OCI-LY7 (cell line): ENCODE results near the gene AKT1. TPM values are rescaled to one million over a fixed set of nuclear protein-coding genes. Genes with fewer than 3 reads are reported as not detected.

Experiments
- BruUV-seq: library from RNA; stranded (reverse); fragments of 400-500 nt; replicated peaks from 2 replicates; lab custom pipeline; 2021; lab: Mats Ljungman, UMichigan
- CTCF ChIA-PET: fragments of 300-600 bp; sonication (Branson Sonifier 250); formaldehyde crosslinking; loops from one replicate; lab custom pipeline; 2022; ENCODE audit warnings: antibody characterized with exemption; ENCODE audit not compliant: unreplicated experiment; lab: Charles Lee
- POLR2A ChIA-PET: fragments of 300-600 bp; sonication (Branson Sonifier 250); formaldehyde crosslinking; loops from one replicate; lab custom pipeline; 2022; ENCODE audit warnings: antibody characterized with exemption; lab: Charles Lee
- DNase-seq: peaks from one replicate; pipeline ENCODE4 v3.0.0-alpha.2; 2015; ENCODE audit warnings: low spot score
- H2AFZ ChIP-seq: fragments of 200-600 bp; sonication (generic), shearing (Covaris generic); 2 replicates; pipeline ENCODE4 v1.6.1; 2014; ENCODE audit warnings: mild to moderate bottlenecking, antibody characterized with exemption, low read length, moderate library complexity
- H3K27ac ChIP-seq: fragments of 200-600 bp; sonication (generic); 2 replicates; pipeline ENCODE4 v1.5.1; 2014; ENCODE audit warnings: mixed run types, low read depth, mild to moderate bottlenecking, moderate library complexity, low read length, inconsistent platforms; ENCODE audit not compliant: poor library complexity, severe bottlenecking
- H3K36me3 ChIP-seq: fragments of 200-600 bp; sonication (generic); 2 replicates; pipeline ENCODE4 v1.6.1; 2014; ENCODE audit warnings: mild to moderate bottlenecking, antibody characterized with exemption, low read length, moderate library complexity, mixed read lengths; ENCODE audit not compliant: insufficient read depth
- H3K4me1 ChIP-seq: fragments of 200-600 bp; sonication (generic); 2 replicates; pipeline ENCODE4 v1.5.1; 2014; ENCODE audit warnings: mild to moderate bottlenecking, low read length; ENCODE audit not compliant: insufficient read depth, poor library complexity, severe bottlenecking
- H3K4me2 ChIP-seq: fragments of 200-600 bp; sonication (generic); 2 replicates; pipeline ENCODE4 v1.6.1; 2014; ENCODE audit warnings: mild to moderate bottlenecking, low read length
- H3K4me3 ChIP-seq: fragments of 200-600 bp; sonication (generic); 2 replicates; pipeline ENCODE4 v1.5.1; 2014; ENCODE audit warnings: mild to moderate bottlenecking, low read depth, low read length; ENCODE audit not compliant: poor library complexity, severe bottlenecking
- H3K79me2 ChIP-seq: fragments of 200-600 bp; sonication (generic); 2 replicates; pipeline ENCODE4 v1.6.1; 2016; ENCODE audit warnings: low read depth, mild to moderate bottlenecking, low read length, moderate library complexity, mixed read lengths; ENCODE audit not compliant: insufficient read depth
- H3K9me2 ChIP-seq: fragments of 200-600 bp; sonication (generic); 2 replicates; pipeline ENCODE4 v1.6.1; 2016; ENCODE audit warnings: mild to moderate bottlenecking, low read length, mixed read lengths; ENCODE audit not compliant: insufficient read depth
- H3K9me3 ChIP-seq: fragments of 200-600 bp; sonication (generic); 2 replicates; pipeline ENCODE4 v1.6.1; 2014; ENCODE audit warnings: mild to moderate bottlenecking, mixed run types, low read length, mixed read lengths
- H4K20me1 ChIP-seq: fragments of 200-600 bp; sonication (generic); 2 replicates; pipeline ENCODE4 v1.6.1; 2014; ENCODE audit warnings: mild to moderate bottlenecking, antibody characterized with exemption, low read length, moderate library complexity, mixed read lengths; ENCODE audit not compliant: insufficient read depth
- CTCF ChIP-seq: fragments of 200-600 bp; sonication (generic); conservative IDR thresholded peaks from 2 replicates; pipeline ENCODE4 v1.5.1; 2014; ENCODE audit warnings: mild to moderate bottlenecking, antibody characterized with exemption, low read length, moderate library complexity, mixed read lengths
- EZH2phosphoT487 ChIP-seq: fragments of 200-600 bp; sonication (generic); IDR thresholded peaks from 2 replicates; pipeline ENCODE4 v1.6.1; 2018; ENCODE audit warnings: low read depth, borderline replicate concordance, mild to moderate bottlenecking, mixed run types, antibody characterized with exemption, low read length, moderate library complexity, mixed read lengths
- intact Hi-C: fragments of 100-400 bp; cut with micrococcal nuclease; formaldehyde crosslinking; loops from one replicate; pipeline ENCODE4 v1.10.0; 2022; ENCODE audit not compliant: unreplicated experiment
- total RNA-seq, 2 experiments: library from RNA; depleted of rRNA in 1 of 2; stranded (reverse); fragments of >200 nt in 1 of 2; shearing (Covaris generic) in 1 of 2; gene quantifications; 2 replicates each; pipeline ENCODE4 v1.2.3, GENCODE V29; 2014 to 2022

Gene AKT1
- total RNA-seq, 2 experiments from 2014 or later = 75.4 to 108 TPM

GRCh38 chr14:104771374-104771773 lies 24.2 kb downstream of the AKT1 start:
- CTCF ChIA-PET = interaction anchor here (1.5 kb wide), 1 partner anchor 54 kb away, joined by 4 read pairs; no protein-coding TSS in a partner anchor
- no peak for TF ChIP-seq EZH2phosphoT487
- no peak for TF ChIP-seq CTCF
- Histone ChIP-seq H3K4me3 (no peak overlapping the region), H3K4me2 (no peak overlapping the region), H3K27ac (no peak overlapping the region), H3K36me3 (peaks cover 57% of the 10 kb centered on the region), H3K9me3 (no peaks in the 10 kb centered on the region), H3K79me2 (no peaks in the 10 kb centered on the region), H3K4me1 (peaks cover 4% of the 10 kb centered on the region), H2AFZ (no peak overlapping the region), H3K9me2 (no peaks in the 10 kb centered on the region), H4K20me1 (no peaks in the 10 kb centered on the region)
- BruUV-seq = no TSS peak
- intact Hi-C loops = no loop called here
- POLR2A ChIA-PET = no interaction called here
- no peak for DNase-seq

GRCh38 chr14:104770851-104771272 lies 24.7 kb downstream of the AKT1 start:
- no peak overlapping the region for H3K27ac ChIP-seq
- DNase-seq = no peak
- CTCF ChIA-PET = interaction anchor here (1.5 kb wide), 1 partner anchor 55 kb away, joined by 4 read pairs; no protein-coding TSS in a partner anchor
- H3K4me1 ChIP-seq = peaks cover 4% of the 10 kb centered on the region
- no peaks in the 10 kb centered on the region for H3K9me3 ChIP-seq
- H4K20me1 ChIP-seq = no peaks in the 10 kb centered on the region
- no peak overlapping the region for H3K4me3 ChIP-seq
- no peak overlapping the region for H2AFZ ChIP-seq
- POLR2A ChIA-PET = no interaction called here
- no TSS peak for BruUV-seq
- intact Hi-C loops = no loop called here
- H3K4me2 ChIP-seq = no peak overlapping the region
- peaks cover 55% of the 10 kb centered on the region for H3K36me3 ChIP-seq
- H3K79me2 ChIP-seq = no peaks in the 10 kb centered on the region
- peak; percentile 72 for TF ChIP-seq CTCF
- no peak for TF ChIP-seq EZH2phosphoT487
- H3K9me2 ChIP-seq = no peaks in the 10 kb centered on the region

GRCh38 chr14:104770072-104770579 lies 25.4 kb downstream of the AKT1 start:
- no peaks in the 10 kb centered on the region for H3K79me2 ChIP-seq
- H3K9me3 ChIP-seq = no peaks in the 10 kb centered on the region
- no peak overlapping the region for H3K4me3 ChIP-seq
- no peaks in the 10 kb centered on the region for H3K9me2 ChIP-seq
- intact Hi-C loops = no loop called here
- no peaks in the 10 kb centered on the region for H4K20me1 ChIP-seq
- TF ChIP-seq EZH2phosphoT487 (no peak), CTCF (no peak)
- H3K4me2 ChIP-seq = no peak overlapping the region
- H2AFZ ChIP-seq = no peak overlapping the region
- ChIA-PET CTCF (no interaction called here), POLR2A (no interaction called here)
- no TSS peak for BruUV-seq
- DNase-seq = no peak
- H3K27ac ChIP-seq = no peak overlapping the region
- peaks cover 4% of the 10 kb centered on the region for H3K4me1 ChIP-seq
- peaks cover 61% of the 10 kb centered on the region for H3K36me3 ChIP-seq
